Measurements from ENCODE around the gene INPP5K.
"Not testable (repeated sequence)": the region's sequence is repeated elsewhere in the genome, so short reads cannot be mapped to it uniquely, and the experiment has no call there.

The INPP5K gene

DNA sequence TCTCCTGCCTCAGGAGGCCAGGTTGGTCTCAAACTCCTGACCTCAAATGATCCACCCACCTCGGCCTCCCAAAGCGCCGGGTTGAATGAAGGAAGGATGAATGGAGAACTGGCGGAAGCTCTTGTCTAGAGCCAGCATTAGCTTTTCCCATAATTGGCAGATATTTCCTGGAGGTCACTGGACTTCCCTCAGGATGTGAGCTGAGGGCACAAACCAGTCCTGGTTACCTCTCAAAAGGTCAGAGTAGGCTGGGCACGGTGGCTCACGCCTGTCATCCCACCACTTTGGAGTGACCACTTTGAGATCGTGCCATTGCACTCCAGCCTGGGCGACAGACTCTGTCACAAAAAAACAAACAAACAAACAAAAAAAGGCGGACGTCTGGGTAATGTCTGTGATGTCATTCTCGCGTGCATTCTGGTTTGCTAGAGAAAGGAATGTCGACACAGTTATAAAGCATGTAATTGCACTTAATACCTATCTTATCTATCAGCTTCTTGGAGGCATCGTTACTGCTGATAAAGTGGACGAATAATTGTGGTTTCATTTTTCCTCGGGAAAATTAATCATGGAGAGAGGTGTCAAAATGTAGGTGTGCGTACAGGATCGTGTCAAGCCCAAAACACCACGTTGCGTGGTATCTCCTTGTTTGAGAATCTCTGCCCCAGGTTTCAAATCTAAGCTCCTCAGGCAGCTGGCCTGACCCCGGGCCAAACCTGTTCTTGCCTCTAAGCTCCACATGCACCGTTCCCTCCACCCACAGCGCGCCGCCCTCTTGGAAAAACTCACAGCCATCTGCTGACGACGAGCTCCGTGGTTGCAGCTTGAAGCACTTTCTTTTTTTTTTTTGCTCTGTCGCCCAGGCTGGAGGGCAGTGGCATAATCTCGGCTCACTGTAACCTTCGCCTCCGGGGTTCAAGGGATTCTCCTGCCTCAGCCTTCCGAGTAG, 54.0 kb downstream of the INPP5K start:
- DNase-seq: no peak

DNA sequence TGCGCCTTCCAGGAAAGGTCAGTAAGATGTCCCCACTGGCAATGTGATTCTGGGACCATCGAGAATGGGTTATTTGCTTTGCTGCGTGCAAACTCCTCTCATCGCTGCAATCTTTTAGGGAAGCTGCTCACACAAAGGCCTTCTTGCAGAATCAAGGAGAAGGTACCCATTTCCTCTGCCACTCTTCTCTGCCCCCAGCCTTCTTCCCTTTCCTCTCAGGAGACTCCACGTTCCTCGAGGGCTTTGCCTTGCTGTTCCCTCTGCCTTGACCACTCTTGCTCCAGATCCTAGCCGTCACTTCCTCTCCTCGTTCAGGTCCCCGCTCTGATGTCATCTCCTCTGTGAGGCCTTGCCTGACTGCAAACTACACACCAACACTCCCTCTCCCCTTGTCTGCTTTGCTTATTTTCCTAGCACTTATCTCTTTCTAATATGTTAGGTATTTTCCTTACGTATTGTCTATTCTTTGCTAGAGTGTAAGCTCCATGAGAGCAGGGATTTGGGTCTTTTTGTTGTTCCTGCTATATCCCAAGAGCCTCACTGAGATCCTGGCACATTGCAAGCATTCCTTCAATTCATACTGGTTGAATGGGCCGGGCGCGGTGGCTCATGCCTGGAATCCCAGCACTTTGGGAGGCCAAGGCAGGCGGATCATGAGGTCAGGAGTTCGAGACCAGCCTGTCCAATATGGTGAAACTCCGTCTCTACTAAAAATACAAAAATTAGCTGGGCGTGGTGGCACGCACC, 55.0 kb downstream of the INPP5K start:
- DNase-seq: no peak

DNA sequence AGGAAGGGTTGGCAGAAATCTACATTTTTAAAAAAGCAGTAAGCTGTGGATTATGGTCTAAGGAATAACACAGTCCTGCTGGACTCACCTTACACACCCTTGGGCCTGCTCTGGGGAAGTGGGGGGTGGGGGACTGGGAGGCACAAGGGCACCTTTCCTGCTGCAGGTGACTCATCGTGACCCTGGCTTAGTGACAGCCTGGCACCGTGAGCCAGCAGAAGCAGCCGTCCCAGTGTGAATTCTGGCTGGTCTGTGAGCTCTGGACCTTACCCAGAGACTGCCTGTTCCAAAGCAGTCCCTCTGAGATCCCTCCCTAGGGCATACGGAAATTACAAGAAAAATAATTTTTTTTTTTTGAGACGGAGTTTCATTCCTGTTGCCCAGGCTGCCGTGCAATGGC, 56.2 kb downstream of the INPP5K start:
- no peak for DNase-seq

DNA sequence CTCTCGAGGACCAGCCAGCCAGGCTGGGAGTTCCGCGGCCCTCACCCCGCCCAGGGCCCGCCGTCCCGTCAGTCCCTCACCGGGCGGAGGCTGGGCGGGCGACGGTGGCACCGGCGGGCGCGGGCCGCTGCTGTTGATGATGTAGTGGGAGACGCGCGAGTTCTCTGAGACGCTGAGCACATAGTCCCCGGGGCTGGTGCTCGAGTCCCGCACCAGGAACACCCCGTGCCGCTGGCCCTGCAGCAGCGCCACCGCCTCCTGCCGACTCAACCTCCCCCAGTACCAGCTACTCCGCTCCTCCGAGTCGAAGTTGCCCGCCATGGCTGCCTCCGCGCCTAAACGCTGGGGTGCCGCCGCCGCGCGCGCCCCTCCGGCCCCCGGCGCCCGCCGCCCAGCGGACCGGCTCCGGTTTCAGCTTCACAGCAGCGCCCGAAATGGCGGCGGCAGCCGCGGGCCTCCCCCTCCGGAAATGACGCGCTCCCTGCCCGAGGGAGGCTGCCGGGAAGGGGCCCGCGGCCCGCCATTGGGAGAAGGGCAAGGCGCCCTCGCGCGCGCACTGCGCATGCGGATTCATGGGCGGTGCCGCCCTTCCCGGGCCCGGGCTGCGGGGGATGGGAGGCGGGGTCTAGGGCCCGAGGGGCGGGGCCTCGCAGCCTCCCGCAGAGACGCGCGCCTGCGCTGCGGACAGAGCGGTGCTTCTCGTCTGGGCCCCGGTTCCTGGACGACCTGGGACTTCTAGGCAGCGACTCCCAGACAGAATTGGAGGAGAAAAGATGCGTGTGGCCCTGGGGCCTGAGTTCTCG, 60.4 kb downstream of the INPP5K start, which contains the start of gene CRK:
TSS of gene CRK (minus strand) at position 436 of the 803 bp plus-strand sequence. CDS start at position 321, 115 bp downstream.
- peak; percentile 98 to 99 for DNase-seq

GRCh38 chr17:1455291-1455796, 61.1 kb downstream of the INPP5K start:
- DNase-seq: peak; percentile 67

DNA sequence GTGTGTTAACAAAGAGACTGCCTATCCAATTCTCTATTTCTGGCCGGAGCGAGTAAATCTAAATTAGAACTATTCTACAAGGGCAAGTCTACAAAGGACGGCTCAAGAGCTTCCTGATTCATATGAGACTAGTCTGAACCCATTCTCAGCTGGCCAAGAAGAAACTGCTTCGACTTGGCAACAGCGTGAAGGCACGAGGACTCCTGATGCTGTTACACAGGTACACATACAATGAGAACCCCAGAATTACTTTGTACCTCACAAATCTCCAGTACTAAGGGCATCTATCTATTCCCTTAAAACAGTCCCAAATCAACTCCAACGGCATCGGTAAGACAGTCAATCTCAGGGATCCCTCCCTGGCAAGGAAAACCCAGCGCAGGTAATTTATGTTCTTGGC, 61.9 kb downstream of the INPP5K start:
- no peak for DNase-seq

- DNase-seq: not testable (repeated sequence)
Measured at GRCh38 chr17:1453694-1454093, 62.7 kb downstream of the INPP5K start.

- DNase-seq: no peak
Measured at GRCh38 chr17:1452836-1453235, 63.6 kb downstream of the INPP5K start.

DNA sequence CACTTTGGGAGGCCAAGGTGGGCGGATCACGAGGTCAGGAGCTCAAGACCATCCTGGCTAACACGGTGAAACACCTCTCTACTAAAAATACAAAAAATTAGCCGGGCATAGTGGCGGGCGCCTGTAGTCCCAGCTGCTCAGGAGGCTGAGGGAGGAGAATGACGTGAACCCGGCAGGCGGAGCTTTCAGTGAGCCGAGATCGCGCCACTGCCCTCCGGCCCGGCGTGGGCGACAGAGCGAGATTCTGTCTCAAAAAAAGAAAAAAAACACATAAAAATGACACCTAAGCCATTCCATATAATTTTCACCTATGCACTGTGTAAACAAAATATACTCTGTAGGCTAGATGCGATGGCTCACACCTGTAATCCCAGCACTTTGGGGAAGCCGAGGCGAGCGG, 66.2 kb downstream of the INPP5K start:
- not testable (repeated sequence) for DNase-seq

GRCh38 chr17:1449412-1449967, 66.9 kb downstream of the INPP5K start:
- DNase-seq: no peak

DNA sequence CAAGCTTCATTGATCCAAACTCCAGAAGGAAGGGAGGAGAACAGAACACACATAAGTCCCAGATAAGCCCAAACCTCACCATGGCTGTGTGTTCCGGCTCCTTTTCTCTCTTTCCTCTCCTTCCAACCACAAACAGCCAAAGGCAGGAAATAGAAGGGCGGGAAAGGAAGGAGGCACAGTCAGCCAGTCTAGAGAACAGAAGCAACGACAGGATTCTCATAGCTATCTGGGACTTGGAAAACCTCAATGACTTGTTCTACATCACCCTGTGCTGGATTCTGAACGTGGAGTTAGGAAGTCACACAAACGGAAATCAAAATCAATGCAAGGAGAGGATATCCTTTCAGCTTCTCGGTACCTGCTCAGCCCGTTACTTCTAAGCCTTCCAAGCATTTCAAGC, 69.4 kb downstream of the INPP5K start:
- DNase-seq: no peak

GRCh38 chr17:1446201-1446600, 70.2 kb downstream of the INPP5K start:
- no peak for DNase-seq

- DNase-seq: not testable (repeated sequence)
Measured at GRCh38 chr17:1445695-1446094, 70.7 kb downstream of the INPP5K start.
